GM19238 (cell line): ENCODE data around the gene RAC3.
A peak's percentile ranks its signal among the peaks of the same experiment; 100 is the strongest.

Experiments
- DNase-seq: peaks from one replicate; pipeline ENCODE4 v3.0.0; 2011; ENCODE audit warnings: low spot score; ENCODE audit not compliant: insufficient read length

Gene RAC3

GRCh38 chr17:82039695-82040299 lies 8.3 kb downstream of the RAC3 start:
- no peak for DNase-seq

DNA sequence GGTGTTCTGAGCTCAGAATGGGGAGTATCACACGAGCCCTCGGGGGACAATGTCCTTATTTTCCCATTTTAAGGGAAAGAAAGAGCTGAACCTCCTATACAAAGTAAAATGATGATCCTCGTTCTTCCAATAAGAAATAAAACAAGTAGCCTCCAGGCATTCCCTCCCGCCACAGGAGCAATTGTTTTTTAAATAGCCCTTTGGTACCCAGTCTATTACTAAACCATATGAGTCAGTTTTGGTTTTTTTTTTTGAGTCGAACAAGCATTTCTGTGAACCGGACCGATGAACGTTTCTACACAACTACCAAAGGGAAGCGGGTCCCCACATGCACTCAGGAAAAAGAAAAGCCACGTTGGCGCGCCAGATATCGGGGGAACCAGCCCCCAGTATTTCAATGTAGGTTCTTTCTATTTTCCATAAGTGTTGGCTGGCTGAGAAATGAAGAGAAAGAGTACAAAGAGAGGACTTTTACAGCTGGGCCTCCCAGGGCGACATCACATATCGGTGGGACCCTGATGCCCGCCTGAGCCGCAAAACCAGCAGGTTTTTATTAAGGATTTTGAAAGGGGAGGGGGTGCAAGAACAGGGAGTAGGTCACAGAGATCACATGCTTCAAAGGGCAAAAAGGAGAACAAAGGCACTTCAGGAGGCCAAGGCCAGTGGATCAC lies 9.8 kb downstream of the RAC3 start:
- DNase-seq = no peak

- DNase-seq = no peak
These were observed 11.2 kb downstream of the RAC3 start for GRCh38 chr17:82042649-82043048.

DNA sequence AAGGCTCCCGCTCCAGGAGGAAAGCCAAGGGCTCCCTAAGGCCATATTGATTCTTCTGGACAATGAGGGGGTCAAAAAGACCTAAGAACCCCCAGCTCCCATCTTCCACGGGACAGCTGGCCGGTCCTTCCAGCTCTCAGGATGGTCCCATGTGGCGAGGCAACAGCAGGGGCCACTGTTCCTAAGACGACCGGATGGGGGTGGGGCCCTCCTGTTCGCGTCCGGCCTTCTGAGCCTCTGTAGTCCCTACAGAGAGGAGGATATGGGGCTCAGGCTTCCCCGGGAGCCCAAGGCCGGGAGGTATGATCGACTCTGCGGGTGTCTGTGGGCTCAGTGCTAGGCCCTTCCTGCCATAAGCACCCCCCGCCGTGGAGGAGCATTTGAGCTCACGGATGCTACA lies 12.0 kb downstream of the RAC3 start:
- no peak for DNase-seq

DNA sequence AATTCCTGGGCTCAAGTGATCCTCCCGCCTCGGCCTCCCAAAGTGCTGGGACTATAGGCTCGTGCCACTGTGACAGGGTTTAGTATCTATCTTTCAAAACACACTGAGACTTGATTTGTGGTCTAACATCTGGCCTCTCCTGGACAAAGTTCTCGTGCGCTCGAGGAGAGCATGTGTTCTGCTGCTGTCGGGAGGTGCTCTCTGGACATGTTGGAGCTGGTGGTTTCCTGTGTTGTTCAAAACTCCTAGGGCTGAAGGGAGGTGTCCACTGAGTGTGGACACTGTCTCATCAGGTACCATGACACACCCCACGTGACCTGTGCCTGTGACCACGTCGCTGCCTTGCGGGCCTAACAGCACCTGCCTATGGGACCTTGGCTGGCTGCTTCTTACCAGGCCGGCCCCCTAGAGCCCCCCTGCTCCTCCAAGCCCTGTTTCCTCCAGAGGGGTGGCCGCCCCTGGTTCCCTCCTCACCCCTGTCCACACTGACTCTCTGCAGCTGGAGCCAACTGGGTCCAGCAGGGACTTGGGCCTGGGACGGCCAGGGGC lies 14.5 kb downstream of the RAC3 start:
- DNase-seq = no peak

DNA sequence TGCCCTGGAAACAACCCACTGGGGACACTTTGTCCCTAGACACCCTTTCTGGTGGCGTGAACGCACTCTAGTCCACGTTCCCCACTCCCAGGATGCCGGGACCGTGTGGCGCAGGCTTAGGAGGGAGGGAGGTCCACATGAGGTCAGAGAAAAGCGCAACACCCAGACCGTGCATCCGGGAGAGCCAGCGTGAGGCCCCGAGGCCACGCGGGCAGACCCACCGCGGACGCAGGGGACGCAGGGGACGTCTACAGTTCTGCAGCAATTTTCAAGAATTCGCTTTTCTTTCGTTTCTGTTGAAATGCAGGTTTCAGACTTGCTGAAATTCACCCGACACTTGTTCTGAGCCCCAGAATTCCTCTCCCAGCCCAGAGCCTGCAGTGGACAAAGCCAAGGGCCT lies 15.4 kb downstream of the RAC3 start:
- no peak for DNase-seq

DNA sequence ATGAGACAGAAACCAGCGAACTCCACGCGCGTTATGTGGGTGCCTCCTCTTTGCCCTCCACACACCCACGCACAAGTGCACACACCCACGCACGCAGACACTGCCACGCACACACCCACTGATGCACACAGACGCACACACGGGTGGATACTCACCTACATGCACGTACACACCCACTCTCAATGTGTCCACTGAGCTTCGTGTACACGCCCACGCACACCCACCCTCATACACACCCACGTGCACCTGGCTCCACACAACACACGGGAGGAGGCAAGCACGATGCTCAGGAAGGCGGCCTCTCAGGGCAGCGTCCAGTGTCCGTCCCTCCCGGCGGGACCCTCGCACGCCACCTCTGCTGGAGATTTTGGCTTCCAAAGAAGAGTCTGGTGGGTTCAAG lies 15.9 kb downstream of the RAC3 start:
- no peak for DNase-seq

- DNase-seq = no peak
These were observed 16.6 kb downstream of the RAC3 start for GRCh38 chr17:82047914-82048570.

GRCh38 chr17:82048571-82048971 lies 17.1 kb downstream of the RAC3 start:
- DNase-seq = no peak

- DNase-seq = no peak
These were observed 17.6 kb downstream of the RAC3 start for GRCh38 chr17:82049106-82049505.

DNA sequence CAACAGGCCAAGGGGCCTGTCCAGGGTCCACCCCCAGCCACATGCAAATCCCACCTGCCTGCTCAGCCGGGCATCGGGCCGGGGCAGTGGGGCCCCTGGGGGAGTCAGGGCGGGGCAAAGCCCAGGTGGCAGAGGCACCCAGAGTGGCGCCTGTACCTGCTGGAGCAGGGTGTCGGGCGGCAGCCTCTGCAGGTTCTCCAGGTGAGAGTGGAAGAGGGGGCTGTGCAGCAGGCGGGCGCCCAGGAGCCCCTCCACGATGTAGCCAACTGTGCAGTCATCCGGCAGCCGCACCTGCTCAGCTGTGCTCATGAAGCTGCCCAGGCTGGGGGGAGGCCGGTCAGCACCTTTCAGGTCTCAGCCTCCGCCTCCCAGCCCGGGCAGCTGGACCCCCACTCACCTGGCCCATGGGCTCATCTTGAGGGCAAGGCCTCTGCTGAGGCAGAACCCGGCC lies 18.1 kb downstream of the RAC3 start:
- DNase-seq = no peak

DNA sequence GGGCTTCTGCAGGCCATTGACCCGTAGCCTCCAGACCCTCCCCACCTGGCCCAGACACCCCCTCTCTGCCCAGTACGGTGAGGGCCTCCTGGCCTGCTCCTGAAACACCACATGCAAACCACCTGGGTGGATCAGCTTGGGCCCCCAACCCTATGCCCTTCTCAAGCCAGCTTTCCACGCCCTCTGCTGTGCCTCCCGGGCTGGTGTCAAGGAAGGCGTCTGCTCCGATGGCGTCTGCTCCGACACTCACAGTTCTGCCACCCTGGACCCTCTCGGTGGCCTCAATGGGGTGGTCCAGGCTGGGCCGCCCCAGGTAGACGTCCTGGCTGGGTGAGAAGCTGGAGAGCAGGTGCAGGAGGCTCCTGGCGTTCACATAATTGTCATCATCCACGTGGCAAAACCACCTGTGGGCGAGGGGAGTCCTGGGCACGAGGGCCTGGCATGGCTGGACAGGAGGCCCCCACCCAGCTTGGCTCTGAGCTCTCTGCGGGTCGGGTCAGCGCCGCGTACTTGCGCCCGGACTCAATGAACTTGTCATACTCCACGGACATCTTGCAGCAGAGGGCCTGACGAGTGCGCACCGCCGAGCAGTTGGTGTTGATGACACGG lies 18.8 kb downstream of the RAC3 start:
- DNase-seq = no peak

GRCh38 chr17:82050761-82051641 lies 19.5 kb downstream of the RAC3 start:
- DNase-seq = peak; percentile 48

- DNase-seq = peak; percentile 98
These were observed 20.5 kb downstream of the RAC3 start, which contains the start of the genes GPS1 and RFNG for GRCh38 chr17:82051776-82052637. GPS1 (plus strand) TSS chr17:82051898; CDS start chr17:82051932, 34 bp downstream. RFNG (minus strand) TSS chr17:82051811; CDS start chr17:82051766, 45 bp downstream.

GRCh38 chr17:82052638-82053059 lies 21.2 kb downstream of the RAC3 start:
- DNase-seq = no peak

DNA sequence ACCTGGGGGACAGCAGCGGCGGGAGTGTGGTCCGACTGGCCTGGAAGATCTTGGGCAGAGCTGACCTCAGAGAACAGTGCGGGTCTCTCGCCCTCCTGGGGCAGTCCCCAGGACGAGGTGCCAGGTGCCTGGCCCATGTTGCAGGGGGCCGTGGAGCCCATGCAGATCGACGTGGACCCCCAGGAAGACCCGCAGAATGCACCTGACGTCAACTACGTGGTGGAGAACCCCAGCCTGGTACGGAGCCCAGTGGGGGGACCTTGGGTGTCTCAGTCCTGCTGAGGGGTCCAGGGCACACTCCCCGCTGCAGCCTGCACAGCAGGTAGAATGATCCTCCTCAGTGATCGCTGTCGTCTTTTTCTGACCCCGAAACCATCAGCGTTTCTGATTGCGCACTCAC lies 21.7 kb downstream of the RAC3 start:
- no peak for DNase-seq

GRCh38 chr17:82053556-82054263 lies 22.2 kb downstream of the RAC3 start:
- DNase-seq = no peak

- DNase-seq = no peak
These were observed 23.0 kb downstream of the RAC3 start for GRCh38 chr17:82054351-82055022.
